Caco-2 (cell line): ENCODE results near the gene XPR1. TPM values are rescaled to one million over a fixed set of nuclear protein-coding genes. Genes with fewer than 3 reads are reported as not detected.

Experiments
- BruUV-seq: library from RNA; stranded (reverse); fragments of 400-500 nt; replicated peaks from 2 replicates; lab custom pipeline; 2021; lab: Mats Ljungman, UMichigan
- CTCF ChIA-PET: fragments of 300-600 bp; sonication (Branson Sonifier 250); formaldehyde crosslinking; loops from one replicate; lab custom pipeline; 2022; ENCODE audit warnings: antibody characterized with exemption; lab: Charles Lee
- POLR2A ChIA-PET: fragments of 300-600 bp; sonication (Branson Sonifier 250); formaldehyde crosslinking; loops from one replicate; lab custom pipeline; 2022; ENCODE audit warnings: antibody characterized with exemption; lab: Charles Lee
- DNase-seq, 2 experiments: peaks; one replicate each; pipeline versions ENCODE4 v3.0.0 to v3.0.0-alpha.2; 2020 to 2022
- H3K27me3 ChIP-seq: replicated peaks from 2 replicates; pipeline ENCODE4 v1.6.0; 2011; ENCODE audit warnings: low read length; ENCODE audit not compliant: control insufficient read depth, insufficient read depth
- H3K36me3 ChIP-seq: 2 replicates; pipeline ENCODE4 v1.5.1; 2011; ENCODE audit warnings: low read length; ENCODE audit not compliant: control insufficient read depth, insufficient read depth
- H3K4me1 ChIP-seq: fragments of 250-450 bp; sonication (Bioruptor Pico); 2 replicates; pipeline ENCODE4 v1.5.1; 2020; ENCODE audit warnings: mild to moderate bottlenecking
- H3K4me3 ChIP-seq: 2 replicates; pipeline ENCODE4 v1.5.1; 2011; ENCODE audit warnings: low read depth, mild to moderate bottlenecking, control low read depth, low read length
- H3K9me3 ChIP-seq: fragments of 250-450 bp; sonication (Bioruptor Pico); 2 replicates; pipeline ENCODE4 v1.5.1; 2020; ENCODE audit warnings: mild to moderate bottlenecking, moderate library complexity
- H3K27ac Mint-ChIP-seq: one replicate; pipeline ENCODE4 v1.8.0; 2022; ENCODE audit warnings: mixed read lengths; ENCODE audit not compliant: unreplicated experiment
- H3K27me3 Mint-ChIP-seq: one replicate; pipeline ENCODE4 v1.8.0; 2022; ENCODE audit warnings: mixed read lengths; ENCODE audit not compliant: insufficient read depth, unreplicated experiment
- H3K36me3 Mint-ChIP-seq: one replicate; pipeline ENCODE4 v1.8.0; 2022; ENCODE audit warnings: mild to moderate bottlenecking, mixed read lengths; ENCODE audit not compliant: insufficient read depth, unreplicated experiment
- H3K4me1 Mint-ChIP-seq: one replicate; pipeline ENCODE4 v1.8.0; 2022; ENCODE audit warnings: low read depth, mixed read lengths; ENCODE audit not compliant: unreplicated experiment
- H3K4me3 Mint-ChIP-seq: one replicate; pipeline ENCODE4 v1.8.0; 2022; ENCODE audit warnings: mild to moderate bottlenecking, moderate library complexity, mixed read lengths; ENCODE audit not compliant: unreplicated experiment
- H3K9me3 Mint-ChIP-seq: one replicate; pipeline ENCODE4 v1.8.0; 2022; ENCODE audit warnings: mixed read lengths; ENCODE audit not compliant: unreplicated experiment
- CTCF ChIP-seq, 2 experiments: fragments of 200-600 bp in 1 of 2; IDR thresholded peaks; 1 replicate in 1 of 2; 2 replicates in 1 of 2; pipeline versions ENCODE4 v1.5.1 to v1.8.0; 2011 to 2022; ENCODE audit warnings: antibody characterized with exemption in 1 of 2, control low read depth in 1 of 2, inconsistent platforms in 1 of 2, low read depth in 1 of 2, low read length in 1 of 2, mild to moderate bottlenecking in 1 of 2, moderate library complexity in 1 of 2; ENCODE audit not compliant: insufficient read depth in 1 of 2, severe bottlenecking in 1 of 2, unreplicated experiment in 1 of 2
- intact Hi-C: fragments of 100-400 bp; cut with micrococcal nuclease; formaldehyde crosslinking; loops from one replicate; pipeline ENCODE4 v1.10.0; 2022; ENCODE audit not compliant: unreplicated experiment
- total RNA-seq: library from RNA; stranded (reverse); gene quantifications from 2 replicates; pipeline ENCODE4 v1.2.3, GENCODE V29; 2022

Gene XPR1
- total RNA-seq, 1 experiment from 2014 or later, result 34.4 TPM

- H3K27me3 ChIP-seq, result no peaks in the 10 kb centered on the region
- no peak for DNase-seq
- no TSS peak for BruUV-seq
- H3K36me3 ChIP-seq, result no peaks in the 10 kb centered on the region
- no peaks in the 10 kb centered on the region for H3K4me1 Mint-ChIP-seq
- CTCF ChIA-PET, result no interaction called here
- intact Hi-C loops, result no loop called here
- POLR2A ChIA-PET, result no interaction called here
- no peaks in the 10 kb centered on the region for H3K4me1 ChIP-seq
- H3K27ac Mint-ChIP-seq, result no peak overlapping the region
- H3K36me3 Mint-ChIP-seq, result no peaks in the 10 kb centered on the region
- no peaks in the 10 kb centered on the region for H3K9me3 ChIP-seq
- no peaks in the 10 kb centered on the region for H3K9me3 Mint-ChIP-seq
- no peak overlapping the region for H3K4me3 ChIP-seq
- H3K4me3 Mint-ChIP-seq, result no peak overlapping the region
- no peaks in the 10 kb centered on the region for H3K27me3 Mint-ChIP-seq
- no peak for TF ChIP-seq CTCF (IDR thresholded peaks at IDR 0.05; ENCODE audit: insufficient read depth in 1 of 2, low read depth in 1 of 2, low read length in 1 of 2, severe bottlenecking in 1 of 2, unreplicated experiment in 1 of 2)
Measured at GRCh38 chr1:180757657-180758056, 125.8 kb downstream of the XPR1 start.

GRCh38 chr1:180762796-180763195, 131.0 kb downstream of the XPR1 start:
- Histone ChIP-seq H3K4me1 (no peaks in the 10 kb centered on the region), H3K36me3 (no peaks in the 10 kb centered on the region), H3K27me3 (no peaks in the 10 kb centered on the region), H3K4me3 (no peak overlapping the region), H3K9me3 (no peaks in the 10 kb centered on the region)
- no TSS peak for BruUV-seq
- TF ChIP-seq CTCF (IDR thresholded peaks at IDR 0.05; ENCODE audit: insufficient read depth in 1 of 2, low read depth in 1 of 2, low read length in 1 of 2, severe bottlenecking in 1 of 2, unreplicated experiment in 1 of 2), result no peak
- CTCF ChIA-PET, result interaction anchor here (0.6 kb wide), 1 partner anchor 126 kb away, joined by 11 read pairs; no protein-coding TSS in a partner anchor
- POLR2A ChIA-PET, result no interaction called here
- no peaks in the 10 kb centered on the region for H3K27me3 Mint-ChIP-seq
- intact Hi-C loops, result no loop called here
- no peak overlapping the region for H3K27ac Mint-ChIP-seq
- no peaks in the 10 kb centered on the region for H3K9me3 Mint-ChIP-seq
- DNase-seq, result no peak
- no peak overlapping the region for H3K4me3 Mint-ChIP-seq
- H3K36me3 Mint-ChIP-seq, result no peaks in the 10 kb centered on the region
- no peaks in the 10 kb centered on the region for H3K4me1 Mint-ChIP-seq

- no peak overlapping the region for H3K27ac Mint-ChIP-seq
- TF ChIP-seq CTCF (IDR thresholded peaks at IDR 0.05; ENCODE audit: insufficient read depth in 1 of 2, low read depth in 1 of 2, low read length in 1 of 2, severe bottlenecking in 1 of 2, unreplicated experiment in 1 of 2), result no peak
- H3K4me1 Mint-ChIP-seq, result no peaks in the 10 kb centered on the region
- CTCF ChIA-PET, result no interaction called here
- H3K36me3 Mint-ChIP-seq, result no peaks in the 10 kb centered on the region
- no peak overlapping the region for H3K4me3 Mint-ChIP-seq
- Histone ChIP-seq H3K36me3 (no peaks in the 10 kb centered on the region), H3K4me3 (no peak overlapping the region), H3K9me3 (no peaks in the 10 kb centered on the region), H3K27me3 (no peaks in the 10 kb centered on the region), H3K4me1 (no peaks in the 10 kb centered on the region)
- BruUV-seq, result no TSS peak
- no peaks in the 10 kb centered on the region for H3K9me3 Mint-ChIP-seq
- intact Hi-C loops, result no loop called here
- DNase-seq, result no peak
- POLR2A ChIA-PET, result no interaction called here
- no peaks in the 10 kb centered on the region for H3K27me3 Mint-ChIP-seq
Measured at GRCh38 chr1:180765151-180765550, 133.3 kb downstream of the XPR1 start.
